ENCODE measurements around the gene HSD11B2.
A peak's percentile ranks its signal among the peaks of the same experiment; 100 is the strongest.

Gene HSD11B2

DNA sequence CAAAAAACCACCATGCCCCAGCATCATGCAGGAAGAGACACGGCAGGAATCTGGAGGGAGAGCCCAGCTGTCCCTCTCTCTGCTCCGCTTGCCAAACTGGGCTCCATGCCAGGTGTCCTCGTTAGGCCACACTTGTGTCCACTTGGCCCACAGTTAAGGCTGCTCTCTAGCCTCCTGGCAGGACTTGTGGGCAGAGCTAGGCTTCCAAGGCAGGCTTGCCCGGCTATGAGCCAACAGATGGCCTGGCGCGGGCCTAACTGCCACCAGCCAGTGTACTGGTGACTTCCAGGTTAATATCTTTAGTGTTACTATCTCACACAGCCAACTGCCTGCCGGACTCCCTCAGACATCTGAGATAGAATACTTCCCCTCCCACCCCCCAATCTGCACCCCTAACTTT, 39.4 kb downstream of the HSD11B2 start:
- TF ChIP-seq ZFX (IDR thresholded peaks at IDR 0.05; ENCODE audit: borderline replicate concordance): no peak
- TF ChIP-seq CTCF (IDR thresholded peaks at IDR 0.05): no peak
- H3K27ac ChIP-seq: no peak overlapping the region

DNA sequence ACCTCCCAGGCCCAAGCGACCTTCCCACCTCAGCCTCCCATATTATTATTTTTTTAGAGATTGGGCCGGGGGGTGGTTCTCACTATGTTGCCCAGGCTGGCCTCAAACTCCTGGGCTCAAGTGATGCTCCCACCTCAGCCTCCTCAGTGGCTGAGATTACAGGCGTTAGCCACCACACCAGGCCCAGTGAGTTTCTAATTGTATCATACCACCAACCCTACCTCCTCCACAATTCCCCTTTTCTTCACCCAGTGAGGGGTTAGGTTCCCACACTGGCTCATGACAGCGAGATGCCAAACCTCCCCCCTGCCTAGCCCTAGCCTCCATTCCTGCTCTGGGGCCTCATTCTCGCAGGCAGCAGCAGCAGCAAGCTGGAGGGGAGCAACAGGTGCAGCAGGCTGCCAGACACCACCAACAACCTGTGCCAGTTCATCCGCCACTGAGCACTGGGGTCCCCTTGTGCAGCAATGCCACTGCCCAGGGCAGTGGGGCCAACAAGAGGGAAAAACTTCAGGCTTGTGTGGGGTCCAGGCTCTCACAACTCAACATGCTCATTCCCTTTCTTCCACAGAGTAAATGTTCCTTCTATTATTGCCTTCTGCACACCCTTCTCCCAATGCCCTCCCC, 41.0 kb downstream of the HSD11B2 start:
- H3K27ac ChIP-seq: no peak overlapping the region
- TF ChIP-seq CTCF (IDR thresholded peaks at IDR 0.05) (no peak), ZFX (IDR thresholded peaks at IDR 0.05; ENCODE audit: borderline replicate concordance) (no peak)

DNA sequence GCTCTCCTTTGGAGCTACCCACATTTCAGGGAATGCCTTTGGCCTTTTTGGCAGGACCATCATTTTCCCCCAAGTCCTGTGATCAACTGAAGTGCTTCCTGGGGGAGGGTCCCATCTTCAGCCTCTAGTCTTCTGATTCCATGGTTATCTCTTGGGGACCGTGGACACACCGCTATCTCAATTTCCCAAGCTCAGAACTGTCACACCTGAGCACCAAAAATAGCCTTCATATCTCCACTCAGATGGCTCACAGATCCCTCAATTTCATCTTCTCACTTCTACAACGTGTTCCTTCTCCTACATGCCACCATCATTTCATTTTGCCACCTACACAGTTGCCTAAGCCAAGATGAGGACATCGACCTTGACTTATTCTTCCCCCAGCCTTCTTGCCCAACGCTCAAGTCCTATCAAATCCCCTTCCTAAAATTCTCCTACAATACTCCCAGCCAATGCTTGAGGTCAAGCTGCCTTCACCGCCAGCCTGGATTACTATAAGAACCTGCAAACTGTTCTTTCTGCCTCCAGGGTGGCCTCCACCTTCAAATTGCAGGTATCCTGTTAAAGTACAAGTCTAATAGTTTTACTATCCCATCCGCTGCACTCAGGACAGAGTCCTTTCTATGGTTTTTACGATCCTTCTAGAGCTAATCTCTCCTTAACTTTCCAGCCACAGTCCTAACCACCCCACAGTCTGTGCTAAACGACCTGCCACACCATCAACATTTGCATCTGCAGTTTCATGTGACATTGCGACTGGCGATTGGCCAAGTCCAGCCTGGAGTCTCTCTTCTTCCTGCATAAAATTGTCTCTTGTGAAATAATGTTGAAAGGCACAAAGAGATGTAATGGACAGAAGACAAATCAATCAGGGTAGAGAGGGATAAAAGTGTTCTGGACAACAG, 43.9 kb downstream of the HSD11B2 start:
- TF ChIP-seq ZFX (IDR thresholded peaks at IDR 0.05; ENCODE audit: borderline replicate concordance) (no peak), CTCF (IDR thresholded peaks at IDR 0.05) (no peak)
- H3K27ac ChIP-seq: no peak overlapping the region

DNA sequence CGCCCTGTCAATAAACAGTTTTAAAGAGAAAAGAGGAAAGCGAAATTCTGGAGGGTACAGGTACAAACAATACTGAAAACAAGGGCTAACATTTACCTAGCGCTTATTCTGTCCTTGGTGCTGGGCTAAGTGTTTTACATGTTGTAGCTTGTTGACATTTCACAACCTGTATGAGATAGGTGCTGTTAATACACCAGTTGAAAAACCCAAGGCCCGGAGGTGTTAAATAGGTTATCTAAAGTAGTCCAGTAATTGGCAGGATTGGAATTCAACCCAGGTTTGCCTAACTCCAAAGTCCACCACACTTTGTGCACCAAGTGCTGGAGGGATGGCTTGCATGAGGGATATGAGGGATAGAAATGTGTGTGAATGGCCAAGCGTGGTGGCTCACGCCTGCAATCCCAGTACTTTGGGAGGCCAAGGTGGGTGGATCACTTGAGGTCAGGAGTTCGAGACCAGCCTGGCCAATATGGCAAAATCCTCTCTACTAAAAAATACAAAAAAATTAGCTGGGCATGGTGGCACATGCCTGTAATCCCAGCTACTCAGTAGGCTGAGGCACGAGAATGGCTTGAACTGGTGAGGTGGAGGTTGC, 47.1 kb downstream of the HSD11B2 start:
- H3K27ac ChIP-seq: no peak overlapping the region
- no peak for TF ChIP-seq ZFX (IDR thresholded peaks at IDR 0.05; ENCODE audit: borderline replicate concordance)
- no peak for TF ChIP-seq CTCF (IDR thresholded peaks at IDR 0.05)

DNA sequence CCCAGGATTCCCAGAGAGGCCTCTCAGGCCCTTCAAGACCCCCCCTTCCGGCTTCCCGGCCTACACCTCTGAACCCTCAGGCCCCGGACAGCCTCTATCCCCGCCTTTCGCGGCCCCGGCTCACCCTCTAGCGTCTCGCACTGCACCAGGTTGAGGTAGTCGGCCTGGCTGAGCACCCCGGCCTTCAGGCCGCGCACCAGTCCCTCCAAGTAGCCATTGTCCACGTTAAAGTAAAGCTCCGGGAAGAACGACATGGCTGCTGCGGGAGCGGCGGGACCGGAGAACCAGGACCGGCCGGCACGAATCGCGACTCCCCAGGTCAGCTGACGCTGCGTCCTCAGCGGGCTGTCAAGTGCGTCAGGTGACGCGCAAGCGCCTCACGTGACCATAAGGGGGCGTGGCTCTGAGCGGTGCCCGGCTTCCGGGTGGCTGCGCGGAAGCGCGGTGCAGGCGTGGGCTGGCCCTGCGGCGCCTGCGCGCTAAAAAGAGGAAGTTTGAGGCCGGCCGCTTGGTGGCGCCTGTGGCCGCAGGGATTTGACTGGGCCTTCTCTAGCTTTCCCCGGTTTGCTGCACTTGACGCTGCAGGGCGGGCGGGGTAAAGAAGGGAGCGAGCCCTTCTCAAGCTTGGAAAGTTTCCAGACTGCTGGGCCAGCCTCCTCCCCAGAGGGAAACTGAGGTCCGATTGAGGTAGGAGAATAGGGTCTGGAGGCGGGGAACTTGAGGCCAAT, 50.1 kb downstream of the HSD11B2 start, which contains the start of gene ATP6V0D1:
ATP6V0D1 (minus strand) TSS at position 325 of the 728 bp plus-strand sequence; CDS start at position 254, 71 bp downstream.
- peak within 1 kb of the TSS; percentile 76 for H3K27ac ChIP-seq
- no peak for TF ChIP-seq ZFX (IDR thresholded peaks at IDR 0.05; ENCODE audit: borderline replicate concordance)
- TF ChIP-seq CTCF (IDR thresholded peaks at IDR 0.05): peak; percentile 96

DNA sequence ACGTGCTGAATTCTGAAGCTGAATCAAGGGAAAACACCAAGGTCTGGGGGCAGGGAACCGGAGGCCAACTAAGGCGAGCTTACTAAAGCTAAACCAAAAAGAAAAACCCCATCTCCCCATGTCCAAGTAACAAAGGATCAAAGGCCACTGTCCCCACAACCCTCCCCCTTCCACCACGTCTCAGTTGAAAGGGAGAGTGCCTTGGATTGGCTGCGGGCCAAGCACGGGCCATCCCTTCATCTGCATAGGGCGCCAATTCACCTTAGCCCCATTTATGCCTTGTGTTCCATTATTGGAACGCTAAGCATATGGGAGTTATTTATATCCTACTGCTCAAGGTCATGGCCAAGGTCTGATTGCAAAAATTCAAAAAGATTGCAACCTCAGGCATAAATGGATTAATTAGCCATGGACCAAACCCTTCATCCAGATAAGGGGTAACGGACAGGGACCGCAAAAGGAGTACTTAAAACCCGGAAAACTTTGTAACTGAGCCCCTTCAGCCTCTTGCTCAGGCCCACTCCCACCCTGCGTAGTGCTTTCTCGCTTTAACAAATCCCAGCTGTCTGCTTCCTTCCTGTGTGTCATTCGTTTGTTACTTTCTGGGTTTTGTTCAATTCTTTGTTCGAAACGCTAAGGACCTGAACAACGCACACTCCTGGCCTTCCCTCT, 50.8 kb downstream of the HSD11B2 start:
- peak overlapping the region; percentile 76 for H3K27ac ChIP-seq
- peak; percentile 60; the same call in 1 of the 2 replicates for TF ChIP-seq CTCF (IDR thresholded peaks at IDR 0.05)
- no peak for TF ChIP-seq ZFX (IDR thresholded peaks at IDR 0.05; ENCODE audit: borderline replicate concordance)

Measured in 22Rv1 (cell line).